Endothelial cell of umbilical vein (primary cell): Measurements from ENCODE around the gene RAB24. TPM values are rescaled to one million over a fixed set of nuclear protein-coding genes. Genes with fewer than 3 reads are reported as not detected.
"Not testable (repeated sequence)": the region's sequence is repeated elsewhere in the genome, so short reads cannot be mapped to it uniquely, and the experiment has no call there.

Experiments
- BruUV-seq: library from RNA; stranded (reverse); fragments of 400-500 nt; replicated peaks from 2 replicates; lab custom pipeline; 2021; lab: Mats Ljungman, UMichigan
- CTCF ChIA-PET: fragments of 300-600, 350-600 bp; sonication (Branson Sonifier 250); formaldehyde crosslinking; loops from one replicate; lab custom pipeline; 2021; ENCODE audit warnings: antibody characterized with exemption, inconsistent platforms; lab: Charles Lee
- POLR2A ChIA-PET: fragments of 300-600, 350-600 bp; sonication (Branson Sonifier 250); formaldehyde crosslinking; loops from one replicate; lab custom pipeline; 2021; ENCODE audit warnings: antibody characterized with exemption, inconsistent platforms; lab: Charles Lee
- DNase-seq: peaks from one replicate; pipeline ENCODE4 v3.0.0-alpha.2; 2011; ENCODE audit warnings: low read depth, low spot score
- FAIRE-seq: peaks from 2 replicates; lab custom pipeline; 2011; peaks lifted over from hg19 to GRCh38; lab: Jason Lieb, UNC
- H2AFZ ChIP-seq: 2 replicates; pipeline ENCODE4 v1.6.0; 2012; ENCODE audit warnings: low read depth, low read length, control low read depth, inconsistent platforms
- H3K27ac ChIP-seq: 2 replicates; pipeline ENCODE4 v1.5.1; 2011; ENCODE audit warnings: low read depth, mild to moderate bottlenecking, control low read depth, low read length, moderate library complexity; ENCODE audit not compliant: insufficient read depth
- H3K27me3 ChIP-seq, 2 experiments: 2 replicates each; pipeline versions ENCODE4 v1.6.0 to v1.6.1; 2011; ENCODE audit warnings: low read length in 2 of 2, mixed read lengths in 1 of 2; ENCODE audit not compliant: control insufficient read depth in 2 of 2, insufficient read depth in 2 of 2
- H3K36me3 ChIP-seq, 2 experiments: 2 replicates in 1 of 2; 3 replicates in 1 of 2; pipeline ENCODE4 v1.5.1; 2011; ENCODE audit warnings: low read length in 2 of 2, mild to moderate bottlenecking in 1 of 2, moderate library complexity in 1 of 2; ENCODE audit not compliant: control insufficient read depth in 2 of 2, insufficient read depth in 2 of 2; ENCODE audit errors: extremely low read depth in 1 of 2
- H3K4me1 ChIP-seq: 3 replicates; pipeline ENCODE4 v1.5.1; 2011; ENCODE audit warnings: mild to moderate bottlenecking, low read length; ENCODE audit not compliant: control insufficient read depth, insufficient read depth; ENCODE audit errors: extremely low read depth
- H3K4me2 ChIP-seq: 2 replicates; pipeline ENCODE4 v1.6.1; 2011; ENCODE audit warnings: low read length, control low read depth, mixed read lengths; ENCODE audit not compliant: insufficient read depth
- H3K4me3 ChIP-seq, 3 experiments: fragments of 200-600 bp in 1 of 3; sonication (generic), shearing (Covaris generic) in 1 of 3; replicated peaks in 1 of 3; 2 replicates each; pipeline ENCODE4 v1.5.1; 2011 to 2016; ENCODE audit warnings: control low read depth in 3 of 3, low read length in 3 of 3, mild to moderate bottlenecking in 2 of 3, inconsistent platforms in 1 of 3, low read depth in 1 of 3, moderate library complexity in 1 of 3; ENCODE audit not compliant: insufficient read depth in 1 of 3
- H3K79me2 ChIP-seq: 2 replicates; pipeline ENCODE4 v1.6.0; 2012; ENCODE audit warnings: low read length, inconsistent platforms; ENCODE audit not compliant: control insufficient read depth, insufficient read depth
- H3K9ac ChIP-seq: replicated peaks from 2 replicates; pipeline ENCODE3; 2011; ENCODE audit warnings: low read length, control low read depth; ENCODE audit not compliant: insufficient read depth; ENCODE audit errors: extremely low read depth
- H3K9me1 ChIP-seq: replicated peaks from 3 replicates; pipeline ENCODE4 v1.6.0; 2011; ENCODE audit warnings: mild to moderate bottlenecking, low read length; ENCODE audit not compliant: control insufficient read depth, insufficient read depth; ENCODE audit errors: extremely low read depth
- H3K9me3 ChIP-seq: replicated peaks from 2 replicates; pipeline ENCODE4 v1.5.1; 2012; ENCODE audit warnings: low read length, inconsistent platforms; ENCODE audit not compliant: control insufficient read depth, insufficient read depth
- H4K20me1 ChIP-seq: replicated peaks from 2 replicates; pipeline ENCODE3; 2011; ENCODE audit warnings: mild to moderate bottlenecking, low read length; ENCODE audit not compliant: control insufficient read depth, insufficient read depth; ENCODE audit errors: extremely low read depth
- POLR2A ChIP-seq: IDR thresholded peaks from 2 replicates; pipeline ENCODE4 v1.6.1; 2012; ENCODE audit warnings: low read depth, mild to moderate bottlenecking, control low read depth, low read length
- dilution Hi-C: fragments of 300-500 bp; cut with MboI; formaldehyde crosslinking; loops from one replicate; pipeline ENCODE4 v1.15.0; 2019; ENCODE audit warnings: low sequenced_read_pairs; ENCODE audit not compliant: extremely low pct_ligation_motif_present
- intact Hi-C: fragments of 100-400 bp; cut with micrococcal nuclease; formaldehyde crosslinking; loops from one replicate; pipeline ENCODE4 v1.10.0; 2022
- polyA plus RNA-seq, 4 experiments: library from polyadenylated mRNA; depleted of rRNA in 3 of 4; stranded (reverse) in 3 of 4; unstranded in 1 of 4; fragments of >200 nt; gene quantifications; 2 replicates each; pipeline versions ENCODE4 v1.2.1 to v1.2.3, GENCODE V29; 2011 to 2012; ENCODE audit warnings: missing spikeins in 1 of 4
- total RNA-seq: library from RNA; stranded (reverse); gene quantifications from 2 replicates; pipeline ENCODE4 v1.2.3, GENCODE V29; 2021
- TF ChIP-seq, protein P1 (sequence below), 2 donors: IDR thresholded peaks; 1 replicate in 1 of 2; 2 replicates in 1 of 2; pipeline ENCODE4 v1.5.1; 2011; ENCODE audit warnings: low read length in 2 of 2, mild to moderate bottlenecking in 2 of 2, moderate library complexity in 2 of 2, control low read depth in 1 of 2, inconsistent platforms in 1 of 2, low read depth in 1 of 2; ENCODE audit not compliant: insufficient read depth in 1 of 2; ENCODE audit errors: extremely low read depth in 1 of 2

RAB24 gene
- total and polyA plus RNA-seq, 2 donors (not counting 3 experiments of a cell fraction or from before 2014, with no cell fraction given), result 20.7 to 44.0 TPM

DNA sequence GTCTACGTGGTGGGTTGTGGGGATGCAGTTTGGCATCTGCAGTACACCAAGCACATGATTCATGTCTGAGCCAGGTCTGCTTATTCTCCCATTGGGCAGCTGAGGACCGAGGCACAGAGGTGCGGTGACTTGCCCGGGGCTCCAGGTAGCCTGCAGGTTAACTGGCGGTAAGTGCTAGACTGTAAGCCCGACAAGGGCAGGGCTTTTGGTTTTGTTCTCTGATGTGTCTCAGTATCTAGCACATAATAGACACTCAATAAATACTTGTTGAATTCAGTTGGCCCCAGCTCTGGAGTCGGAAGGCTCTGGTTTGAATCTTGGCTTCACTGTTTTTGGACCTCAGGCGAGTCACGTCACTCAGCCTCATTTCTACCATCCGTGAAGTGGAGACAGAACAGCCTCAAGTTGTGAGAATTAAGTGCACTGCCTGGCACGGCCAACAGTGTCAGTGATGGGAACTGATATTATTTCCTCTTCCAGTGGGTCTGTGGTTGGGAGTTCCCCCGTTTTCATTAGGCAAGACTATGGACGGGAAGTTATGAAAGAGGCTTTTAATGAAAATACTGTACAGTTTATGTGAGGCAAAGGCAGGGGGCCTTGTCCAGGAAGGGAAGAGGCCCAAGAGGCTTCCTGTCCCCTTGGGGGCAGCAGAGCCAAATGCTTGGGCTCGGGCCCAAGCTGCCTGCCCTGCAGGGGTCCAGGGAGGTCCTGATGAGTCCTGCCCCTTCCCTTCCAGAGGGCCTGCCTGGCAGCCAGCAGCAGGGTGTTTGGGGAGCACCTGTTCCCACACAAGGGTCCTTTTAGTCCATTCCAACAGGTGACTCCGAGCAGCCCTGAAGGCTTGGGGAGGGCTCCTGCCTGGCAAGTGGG is 3.4 kb upstream of the RAB24 start:
- Histone ChIP-seq H3K36me3 (peaks cover 0 to 14% of the 10 kb centered on the region in 2 experiments), H3K27ac (no peak overlapping the region), H3K9me1 (no peaks in the 10 kb centered on the region), H4K20me1 (no peaks in the 10 kb centered on the region), H2AFZ (no peak overlapping the region), H3K9ac (no peak overlapping the region), H3K4me1 (peaks cover 32% of the 10 kb centered on the region), H3K4me3 (no peak overlapping the region), H3K9me3 (no peaks in the 10 kb centered on the region), H3K27me3 (no peaks in the 10 kb centered on the region), H3K4me2 (no peak overlapping the region), H3K79me2 (peaks cover 47% of the 10 kb centered on the region)
- ChIA-PET CTCF (interaction anchor here (1.3 kb wide), 1 partner anchor 193 kb away, joined by 4 read pairs; no protein-coding TSS in a partner anchor), POLR2A (no interaction called here)
- DNase-seq, result no peak
- dilution Hi-C loops (no loop called here), intact Hi-C loops (no loop called here)
- peak; percentile 24 for TF ChIP-seq POLR2A
- TF ChIP-seq, protein P1, sequence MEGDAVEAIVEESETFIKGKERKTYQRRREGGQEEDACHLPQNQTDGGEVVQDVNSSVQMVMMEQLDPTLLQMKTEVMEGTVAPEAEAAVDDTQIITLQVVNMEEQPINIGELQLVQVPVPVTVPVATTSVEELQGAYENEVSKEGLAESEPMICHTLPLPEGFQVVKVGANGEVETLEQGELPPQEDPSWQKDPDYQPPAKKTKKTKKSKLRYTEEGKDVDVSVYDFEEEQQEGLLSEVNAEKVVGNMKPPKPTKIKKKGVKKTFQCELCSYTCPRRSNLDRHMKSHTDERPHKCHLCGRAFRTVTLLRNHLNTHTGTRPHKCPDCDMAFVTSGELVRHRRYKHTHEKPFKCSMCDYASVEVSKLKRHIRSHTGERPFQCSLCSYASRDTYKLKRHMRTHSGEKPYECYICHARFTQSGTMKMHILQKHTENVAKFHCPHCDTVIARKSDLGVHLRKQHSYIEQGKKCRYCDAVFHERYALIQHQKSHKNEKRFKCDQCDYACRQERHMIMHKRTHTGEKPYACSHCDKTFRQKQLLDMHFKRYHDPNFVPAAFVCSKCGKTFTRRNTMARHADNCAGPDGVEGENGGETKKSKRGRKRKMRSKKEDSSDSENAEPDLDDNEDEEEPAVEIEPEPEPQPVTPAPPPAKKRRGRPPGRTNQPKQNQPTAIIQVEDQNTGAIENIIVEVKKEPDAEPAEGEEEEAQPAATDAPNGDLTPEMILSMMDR (IDR thresholded peaks at IDR 0.05; ENCODE audit: extremely low read depth in 1 of 2, insufficient read depth in 1 of 2, low read depth in 1 of 2, low read length in 2 of 2), result no peak
- no TSS peak for BruUV-seq
- no peak for FAIRE-seq

DNA sequence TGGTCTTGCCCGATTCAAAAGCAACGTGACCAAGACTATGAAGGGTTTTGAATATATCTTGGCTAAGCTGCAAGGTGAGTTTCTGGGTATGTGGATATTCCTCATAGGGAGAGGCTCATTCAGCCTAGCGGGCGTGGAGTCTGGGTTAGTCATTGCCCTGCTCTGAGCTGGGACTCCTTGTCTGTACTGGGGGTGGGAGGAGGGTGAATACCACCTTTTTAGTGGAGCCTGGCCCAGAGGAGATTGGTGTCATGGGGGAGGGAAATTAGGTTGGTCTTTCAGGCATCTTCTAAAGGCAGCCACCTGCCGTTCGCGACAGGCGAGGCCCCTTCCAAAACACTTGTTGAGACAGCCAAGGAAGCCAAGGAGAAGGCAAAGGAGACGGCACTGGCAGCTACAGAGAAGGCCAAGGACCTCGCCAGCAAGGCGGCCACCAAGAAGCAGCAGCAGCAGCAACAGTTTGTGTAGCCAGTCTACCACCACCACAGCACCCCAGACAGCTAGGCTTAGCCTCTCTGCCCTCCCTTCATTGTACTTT is 2.7 kb upstream of the RAB24 start:
- H3K9me3 ChIP-seq, H3K4me3 ChIP-seq, H3K9ac ChIP-seq, FAIRE-seq, H4K20me1 ChIP-seq, POLR2A ChIA-PET, H3K27me3 ChIP-seq, H3K4me2 ChIP-seq, dilution Hi-C loops, H2AFZ ChIP-seq, DNase-seq, intact Hi-C loops, CTCF ChIA-PET, BruUV-seq, H3K27ac ChIP-seq, H3K9me1 ChIP-seq: not testable (repeated sequence)
- peaks cover 32% of the 10 kb centered on the region for H3K4me1 ChIP-seq
- H3K79me2 ChIP-seq, result peaks cover 44% of the 10 kb centered on the region
- peaks cover 0 to 21% of the 10 kb centered on the region in 2 experiments for H3K36me3 ChIP-seq
